T-helper 2 cell (primary cell): Measurements from ENCODE around the gene ALDH2.
"Not testable (repeated sequence)": the region's sequence is repeated elsewhere in the genome, so short reads cannot be mapped to it uniquely, and the experiment has no call there.

Experiments
- DNase-seq, 5 experiments: peaks; one replicate each; pipeline versions ENCODE4 v3.0.0 to v3.0.0-alpha.2; 2012 to 2022

Gene ALDH2

DNA sequence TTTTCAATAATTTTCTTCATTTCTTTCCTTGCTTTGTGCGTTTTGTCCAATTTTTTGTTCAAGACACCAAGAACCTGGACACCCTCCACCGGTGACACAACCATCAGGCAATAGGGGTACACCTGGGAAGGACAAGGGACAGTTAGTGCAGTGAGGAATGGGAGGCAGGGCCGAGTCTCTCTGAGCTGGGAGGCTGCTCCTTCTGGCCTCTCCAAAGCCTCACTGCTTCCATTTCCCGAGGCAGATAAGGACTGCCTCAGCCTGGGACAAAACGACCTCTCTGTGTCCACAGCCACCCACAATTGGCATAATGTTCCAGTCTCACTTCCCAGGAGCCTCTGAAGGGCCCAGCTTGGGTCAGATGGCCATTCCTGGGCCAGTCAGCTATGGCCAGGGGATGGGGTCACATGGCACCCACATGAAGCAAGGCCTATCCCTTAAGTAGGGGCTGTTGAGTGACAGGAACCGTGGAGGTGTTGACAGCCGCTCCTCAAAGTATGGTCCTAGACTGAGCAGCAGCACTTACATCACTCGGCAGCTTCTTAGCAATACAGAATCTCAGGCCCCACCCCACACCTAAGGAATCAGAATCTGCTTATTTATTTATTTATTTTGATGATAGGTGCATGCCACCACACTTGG, 61.7 kb downstream of the ALDH2 start:
- DNase-seq = no peak

DNA sequence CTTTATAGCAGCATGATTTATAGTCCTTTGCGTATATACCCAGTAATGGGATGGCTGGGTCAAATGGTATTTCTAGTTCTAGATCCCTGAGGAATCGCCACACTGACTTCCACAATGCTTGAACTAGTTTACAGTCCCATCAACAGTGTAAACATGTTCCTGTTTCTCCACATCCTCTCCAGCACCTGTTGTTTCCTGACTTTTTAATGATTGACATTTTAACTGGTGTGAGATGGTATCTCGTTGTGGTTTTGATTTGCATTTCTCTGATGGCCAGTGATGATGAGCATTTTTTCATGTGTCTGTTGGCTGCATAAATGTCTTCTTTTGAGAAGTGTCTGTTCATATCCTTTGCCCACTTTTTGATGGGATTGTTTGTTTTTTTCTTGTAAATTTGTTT, 62.9 kb downstream of the ALDH2 start:
- not testable (repeated sequence) for DNase-seq

- DNase-seq = peak in 1 of 5 experiments; percentile 6
Measured at GRCh38 chr12:111834740-111835386, 68.1 kb downstream of the ALDH2 start.

DNA sequence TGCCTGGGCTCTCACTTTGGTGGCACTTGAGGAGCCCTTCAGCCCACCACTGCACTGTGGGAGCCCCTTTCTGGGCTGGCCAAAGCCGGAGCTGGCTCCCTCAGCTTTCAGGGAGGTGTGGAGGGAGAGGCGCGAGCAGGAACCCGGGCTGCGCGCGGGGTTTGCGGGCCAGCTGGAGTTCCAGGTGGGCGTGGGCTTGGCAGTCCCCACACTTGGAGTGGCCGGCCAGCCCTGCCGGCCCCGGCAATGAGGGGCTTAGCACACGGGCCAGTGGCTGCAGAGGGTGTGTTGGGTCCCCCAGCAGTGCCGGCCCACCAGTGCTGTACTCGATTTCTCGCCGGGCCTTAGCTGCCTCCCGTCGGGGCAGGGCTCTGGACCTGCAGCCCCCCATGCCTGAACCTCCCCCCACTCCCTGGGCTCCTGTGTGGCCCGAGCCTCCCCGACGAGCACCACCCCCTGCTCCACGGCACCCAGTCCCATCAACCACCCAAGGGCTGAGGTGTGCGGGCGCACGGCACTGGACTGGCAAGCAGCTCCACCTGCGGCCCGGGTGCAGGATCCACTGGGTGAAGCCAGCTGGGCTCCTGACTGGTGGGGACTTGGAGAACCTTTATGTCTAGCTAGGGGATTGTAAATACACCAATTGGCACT, 68.9 kb downstream of the ALDH2 start:
- not testable (repeated sequence) for DNase-seq

DNA sequence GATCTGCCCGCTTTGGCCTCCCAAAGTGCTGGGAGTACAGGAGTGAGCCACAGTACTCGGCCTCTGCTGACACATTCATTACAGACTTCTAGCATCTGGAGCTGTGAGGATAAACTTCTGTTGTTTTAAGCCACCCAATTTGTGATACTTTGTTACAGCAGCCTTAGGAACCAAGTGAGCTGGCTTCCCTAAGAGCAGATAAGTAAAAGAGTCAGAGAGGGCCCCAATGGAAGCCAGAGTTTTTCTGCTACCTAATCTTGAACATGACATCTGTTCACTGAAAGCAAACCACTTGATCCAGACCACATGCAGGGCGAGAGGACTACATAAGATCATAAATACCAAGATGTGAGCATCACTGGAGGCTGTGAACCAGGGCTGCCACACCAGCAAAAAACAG, 71.6 kb downstream of the ALDH2 start:
- no peak for DNase-seq

- DNase-seq = no peak
Measured at GRCh38 chr12:111840807-111841206, 74.1 kb downstream of the ALDH2 start.

DNA sequence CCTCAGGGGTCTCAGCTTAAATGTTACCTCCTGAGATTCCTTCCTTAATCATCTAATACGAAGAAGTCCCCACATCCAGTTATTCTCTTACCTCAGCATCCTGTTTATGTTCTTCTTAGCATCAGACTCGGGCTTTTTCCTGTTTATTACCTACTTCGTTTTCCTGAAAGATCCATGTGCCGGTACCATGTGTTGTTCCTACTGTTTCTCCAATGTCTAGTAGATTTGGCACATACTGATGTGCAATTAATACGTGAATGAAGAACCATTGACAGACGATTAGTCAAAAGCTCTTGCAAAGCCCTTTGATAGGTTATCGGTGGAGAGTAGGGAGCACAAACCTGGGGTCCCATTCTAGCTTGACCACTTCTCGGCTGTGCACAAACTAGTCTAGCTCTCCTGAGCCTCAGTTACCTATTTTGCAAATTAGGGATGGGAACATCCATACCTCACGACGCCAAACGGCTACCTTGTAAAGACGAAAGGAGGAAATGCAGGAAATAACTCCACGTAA, 74.6 kb downstream of the ALDH2 start:
- DNase-seq = no peak

GRCh38 chr12:111841750-111842555, 75.2 kb downstream of the ALDH2 start, which contains the start of gene MAPKAPK5:
MAPKAPK5 (plus strand) TSS chr12:111842228; CDS start chr12:111842734, 506 bp downstream.
- DNase-seq = peak; percentile 85 to 97 (median 96)

- peak in 2 of 5 experiments; percentile 16 to 21 for DNase-seq
Measured at GRCh38 chr12:111842556-111843396, 76.0 kb downstream of the ALDH2 start.

GRCh38 chr12:111846016-111846415, 79.3 kb downstream of the ALDH2 start:
- no peak for DNase-seq

GRCh38 chr12:111850526-111850925, 83.8 kb downstream of the ALDH2 start:
- no peak for DNase-seq

- DNase-seq = no peak
Measured at GRCh38 chr12:111858186-111858585, 91.5 kb downstream of the ALDH2 start.

GRCh38 chr12:111858778-111859177, 92.0 kb downstream of the ALDH2 start:
- no peak for DNase-seq

DNA sequence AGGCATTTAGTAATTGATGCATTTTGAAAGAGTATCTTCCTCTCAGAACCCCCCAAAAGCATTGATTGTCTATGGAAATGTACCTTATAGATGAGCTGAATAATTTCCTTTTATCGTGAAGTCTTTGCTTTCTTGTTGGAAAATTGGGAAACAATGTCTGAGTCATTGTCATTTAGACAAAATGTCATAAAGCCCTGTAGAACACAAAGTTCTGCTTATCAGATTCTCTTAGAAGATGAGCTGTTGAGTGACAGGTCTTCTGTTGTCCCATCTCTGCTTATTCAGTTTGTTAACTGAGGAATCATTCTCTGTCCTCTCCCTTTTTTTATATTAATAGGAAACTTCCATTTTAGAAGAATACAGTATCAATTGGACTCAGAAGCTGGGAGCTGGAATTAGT, 98.2 kb downstream of the ALDH2 start:
- DNase-seq = no peak
